ENCODE measurements around the gene NOA1. TPM values are rescaled to one million over a fixed set of nuclear protein-coding genes. Genes with fewer than 3 reads are reported as not detected.

NOA1 gene
- polyA plus RNA-seq, 2 of the 4 experiments (the other 2 are of a cell fraction), result 11.3 to 15.0 TPM

DNA sequence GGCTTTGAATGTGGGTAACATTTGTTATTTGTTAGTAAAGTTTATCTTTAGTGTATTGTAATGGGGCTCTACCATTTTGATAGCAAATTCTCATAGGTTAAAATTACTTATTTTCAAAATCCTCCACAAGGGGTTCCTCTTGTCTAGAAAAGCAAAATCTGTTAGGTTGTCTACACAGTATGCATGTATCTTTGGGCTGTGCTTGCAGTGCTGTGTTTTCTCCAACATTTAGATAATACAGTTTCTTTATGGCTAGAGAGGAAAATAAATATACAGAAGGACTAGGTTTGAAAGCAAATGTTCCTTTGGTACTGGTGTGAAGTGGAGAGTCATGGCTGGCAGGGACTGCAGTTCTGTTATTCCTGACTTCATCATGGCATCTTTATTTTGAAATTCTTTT, 41.6 kb upstream of the NOA1 start:
- CTCF ChIA-PET, result interaction anchor here (0.6 kb wide), 1 partner anchor 131 kb away, joined by 5 read pairs; no protein-coding TSS in a partner anchor

DNA sequence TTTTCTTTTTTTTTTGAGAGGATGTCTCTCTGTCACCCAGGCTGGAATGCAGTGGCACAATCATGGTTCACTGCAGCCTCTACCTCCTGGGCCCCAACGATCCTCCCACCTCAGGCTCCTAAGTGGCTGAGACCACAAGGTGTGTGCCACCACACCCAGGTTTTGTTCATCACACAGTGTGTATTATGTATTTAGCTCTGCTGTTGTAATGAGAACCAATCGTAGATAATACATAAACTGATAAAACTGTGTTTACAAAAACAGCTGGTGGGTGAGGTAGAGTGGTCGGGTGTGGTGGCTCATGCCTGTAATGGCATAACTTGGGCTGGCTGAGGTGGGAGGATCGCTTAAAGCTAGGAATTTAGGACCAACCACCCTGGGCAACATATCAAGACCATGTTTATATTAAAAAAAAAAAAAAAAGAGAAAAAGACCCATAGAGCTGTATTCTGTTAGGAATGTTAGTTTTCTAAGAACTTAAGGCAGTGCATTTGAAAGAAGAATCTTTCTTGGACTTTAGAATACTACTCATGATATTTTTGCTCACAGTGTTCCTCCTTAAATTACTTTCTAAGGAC, 36.2 kb upstream of the NOA1 start:
- no peak overlapping the region for H3K27ac ChIP-seq
- TF ChIP-seq SMC3 (IDR thresholded peaks at IDR 0.05), result no peak
- TF ChIP-seq, protein P1, sequence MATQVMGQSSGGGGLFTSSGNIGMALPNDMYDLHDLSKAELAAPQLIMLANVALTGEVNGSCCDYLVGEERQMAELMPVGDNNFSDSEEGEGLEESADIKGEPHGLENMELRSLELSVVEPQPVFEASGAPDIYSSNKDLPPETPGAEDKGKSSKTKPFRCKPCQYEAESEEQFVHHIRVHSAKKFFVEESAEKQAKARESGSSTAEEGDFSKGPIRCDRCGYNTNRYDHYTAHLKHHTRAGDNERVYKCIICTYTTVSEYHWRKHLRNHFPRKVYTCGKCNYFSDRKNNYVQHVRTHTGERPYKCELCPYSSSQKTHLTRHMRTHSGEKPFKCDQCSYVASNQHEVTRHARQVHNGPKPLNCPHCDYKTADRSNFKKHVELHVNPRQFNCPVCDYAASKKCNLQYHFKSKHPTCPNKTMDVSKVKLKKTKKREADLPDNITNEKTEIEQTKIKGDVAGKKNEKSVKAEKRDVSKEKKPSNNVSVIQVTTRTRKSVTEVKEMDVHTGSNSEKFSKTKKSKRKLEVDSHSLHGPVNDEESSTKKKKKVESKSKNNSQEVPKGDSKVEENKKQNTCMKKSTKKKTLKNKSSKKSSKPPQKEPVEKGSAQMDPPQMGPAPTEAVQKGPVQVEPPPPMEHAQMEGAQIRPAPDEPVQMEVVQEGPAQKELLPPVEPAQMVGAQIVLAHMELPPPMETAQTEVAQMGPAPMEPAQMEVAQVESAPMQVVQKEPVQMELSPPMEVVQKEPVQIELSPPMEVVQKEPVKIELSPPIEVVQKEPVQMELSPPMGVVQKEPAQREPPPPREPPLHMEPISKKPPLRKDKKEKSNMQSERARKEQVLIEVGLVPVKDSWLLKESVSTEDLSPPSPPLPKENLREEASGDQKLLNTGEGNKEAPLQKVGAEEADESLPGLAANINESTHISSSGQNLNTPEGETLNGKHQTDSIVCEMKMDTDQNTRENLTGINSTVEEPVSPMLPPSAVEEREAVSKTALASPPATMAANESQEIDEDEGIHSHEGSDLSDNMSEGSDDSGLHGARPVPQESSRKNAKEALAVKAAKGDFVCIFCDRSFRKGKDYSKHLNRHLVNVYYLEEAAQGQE (IDR thresholded peaks at IDR 0.05), result no peak
- no peaks in the 10 kb centered on the region for H3K4me1 ChIP-seq
- POLR2A ChIA-PET, result no interaction called here
- FAIRE-seq (no peak), DNase-seq (ENCODE audit: low read depth in 1 of 2, low spot score in 1 of 2) (no peak), ATAC-seq (no peak)
- no peaks in the 10 kb centered on the region for H3K9me3 ChIP-seq
- no peak overlapping the region for H3K4me2 ChIP-seq
- CTCF ChIA-PET, result interaction anchor here (0.6 kb wide), 1 partner anchor 150 kb away, joined by 4 read pairs; no protein-coding TSS in a partner anchor
- 84% methylated on average over 4 of the region's 4 CpGs for WGBS (ENCODE audit: missing lambda C conversion rate)
- no peak overlapping the region for H3K4me3 ChIP-seq

More for the DNA sequence above, 41.6 kb upstream of the NOA1 start:
- no peaks in the 10 kb centered on the region for H3K9me3 ChIP-seq
- no peak overlapping the region for H3K27ac ChIP-seq
- H3K4me2 ChIP-seq, result no peak overlapping the region
- DNase-seq (ENCODE audit: low read depth in 1 of 2, low spot score in 1 of 2) (no peak), ATAC-seq (no peak; a peak in 2 of 6 replicates), FAIRE-seq (no peak)
- POLR2A ChIA-PET, result no interaction called here
- no peak for TF ChIP-seq NR3C1 (IDR thresholded peaks at IDR 0.05)
- TF ChIP-seq HOXB13 (CRISPR knock-in tag; IDR thresholded peaks at IDR 0.05; ENCODE audit: low read depth), result no peak
- no peak for TF ChIP-seq NPAS2 (CRISPR knock-in tag; IDR thresholded peaks at IDR 0.05; ENCODE audit: borderline replicate concordance)
- TF ChIP-seq, protein P2, sequence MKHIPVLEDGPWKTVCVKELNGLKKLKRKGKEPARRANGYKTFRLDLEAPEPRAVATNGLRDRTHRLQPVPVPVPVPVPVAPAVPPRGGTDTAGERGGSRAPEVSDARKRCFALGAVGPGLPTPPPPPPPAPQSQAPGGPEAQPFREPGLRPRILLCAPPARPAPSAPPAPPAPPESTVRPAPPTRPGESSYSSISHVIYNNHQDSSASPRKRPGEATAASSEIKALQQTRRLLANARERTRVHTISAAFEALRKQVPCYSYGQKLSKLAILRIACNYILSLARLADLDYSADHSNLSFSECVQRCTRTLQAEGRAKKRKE (CRISPR knock-in tag; IDR thresholded peaks at IDR 0.05; ENCODE audit: low read depth), result no peak
- TF ChIP-seq EHMT2 (IDR thresholded peaks at IDR 0.05; ENCODE audit: low read depth), result no peak
- no peak for TF ChIP-seq SMC3 (IDR thresholded peaks at IDR 0.05)
- TF ChIP-seq, protein P1 (IDR thresholded peaks at IDR 0.05), result no peak
- TF ChIP-seq PHF8 (IDR thresholded peaks at IDR 0.05; ENCODE audit: borderline replicate concordance, low read depth), result no peak
- TF ChIP-seq, protein P3, sequence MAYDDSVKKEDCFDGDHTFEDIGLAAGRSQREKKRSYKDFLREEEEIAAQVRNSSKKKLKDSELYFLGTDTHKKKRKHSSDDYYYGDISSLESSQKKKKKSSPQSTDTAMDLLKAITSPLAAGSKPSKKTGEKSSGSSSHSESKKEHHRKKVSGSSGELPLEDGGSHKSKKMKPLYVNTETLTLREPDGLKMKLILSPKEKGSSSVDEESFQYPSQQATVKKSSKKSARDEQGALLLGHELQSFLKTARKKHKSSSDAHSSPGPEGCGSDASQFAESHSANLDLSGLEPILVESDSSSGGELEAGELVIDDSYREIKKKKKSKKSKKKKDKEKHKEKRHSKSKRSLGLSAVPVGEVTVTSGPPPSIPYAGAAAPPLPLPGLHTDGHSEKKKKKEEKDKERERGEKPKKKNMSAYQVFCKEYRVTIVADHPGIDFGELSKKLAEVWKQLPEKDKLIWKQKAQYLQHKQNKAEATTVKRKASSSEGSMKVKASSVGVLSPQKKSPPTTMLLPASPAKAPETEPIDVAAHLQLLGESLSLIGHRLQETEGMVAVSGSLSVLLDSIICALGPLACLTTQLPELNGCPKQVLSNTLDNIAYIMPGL (CRISPR knock-in tag; IDR thresholded peaks at IDR 0.05; ENCODE audit: borderline replicate concordance), result no peak
- no peak for TF ChIP-seq RARB (CRISPR knock-in tag; IDR thresholded peaks at IDR 0.05)
- TF ChIP-seq, protein P4, sequence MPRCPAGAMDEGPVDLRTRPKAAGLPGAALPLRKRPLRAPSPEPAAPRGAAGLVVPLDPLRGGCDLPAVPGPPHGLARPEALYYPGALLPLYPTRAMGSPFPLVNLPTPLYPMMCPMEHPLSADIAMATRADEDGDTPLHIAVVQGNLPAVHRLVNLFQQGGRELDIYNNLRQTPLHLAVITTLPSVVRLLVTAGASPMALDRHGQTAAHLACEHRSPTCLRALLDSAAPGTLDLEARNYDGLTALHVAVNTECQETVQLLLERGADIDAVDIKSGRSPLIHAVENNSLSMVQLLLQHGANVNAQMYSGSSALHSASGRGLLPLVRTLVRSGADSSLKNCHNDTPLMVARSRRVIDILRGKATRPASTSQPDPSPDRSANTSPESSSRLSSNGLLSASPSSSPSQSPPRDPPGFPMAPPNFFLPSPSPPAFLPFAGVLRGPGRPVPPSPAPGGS (IDR thresholded peaks at IDR 0.05), result no peak
- TF ChIP-seq ZNF302 (CRISPR knock-in tag; IDR thresholded peaks at IDR 0.05), result no peak
- no peak for TF ChIP-seq KDM1A (IDR thresholded peaks at IDR 0.05; ENCODE audit: low read depth)
- no peak for TF ChIP-seq EHF (CRISPR knock-in tag; IDR thresholded peaks at IDR 0.05)
- TF ChIP-seq ESRRA (IDR thresholded peaks at IDR 0.05; ENCODE audit: borderline replicate concordance, low read length), result no peak
- TF ChIP-seq, protein P5, sequence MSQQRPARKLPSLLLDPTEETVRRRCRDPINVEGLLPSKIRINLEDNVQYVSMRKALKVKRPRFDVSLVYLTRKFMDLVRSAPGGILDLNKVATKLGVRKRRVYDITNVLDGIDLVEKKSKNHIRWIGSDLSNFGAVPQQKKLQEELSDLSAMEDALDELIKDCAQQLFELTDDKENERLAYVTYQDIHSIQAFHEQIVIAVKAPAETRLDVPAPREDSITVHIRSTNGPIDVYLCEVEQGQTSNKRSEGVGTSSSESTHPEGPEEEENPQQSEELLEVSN (IDR thresholded peaks at IDR 0.05; ENCODE audit: borderline replicate concordance, low read depth), result no peak
- TF ChIP-seq JUN (IDR thresholded peaks at IDR 0.05), result no peak
- TF ChIP-seq RFX5 (IDR thresholded peaks at IDR 0.05), result no peak
- TF ChIP-seq HDAC2 (IDR thresholded peaks at IDR 0.05), result no peak
- no peak overlapping the region for H3K4me3 ChIP-seq
- H3K4me1 ChIP-seq, result peaks cover 9% of the 10 kb centered on the region; the same call in 2 of the 3 replicates
